ENCODE data around the gene ATRAID.

GRCh38 chr2:27198627-27199026 is 13.2 kb upstream of the ATRAID start:
- TF ChIP-seq CTCF (IDR thresholded peaks at IDR 0.05) (no peak), POLR2A (IDR thresholded peaks at IDR 0.05) (no peak)
